ENCODE data around the gene LMF2.

- TF ChIP-seq, protein P1, sequence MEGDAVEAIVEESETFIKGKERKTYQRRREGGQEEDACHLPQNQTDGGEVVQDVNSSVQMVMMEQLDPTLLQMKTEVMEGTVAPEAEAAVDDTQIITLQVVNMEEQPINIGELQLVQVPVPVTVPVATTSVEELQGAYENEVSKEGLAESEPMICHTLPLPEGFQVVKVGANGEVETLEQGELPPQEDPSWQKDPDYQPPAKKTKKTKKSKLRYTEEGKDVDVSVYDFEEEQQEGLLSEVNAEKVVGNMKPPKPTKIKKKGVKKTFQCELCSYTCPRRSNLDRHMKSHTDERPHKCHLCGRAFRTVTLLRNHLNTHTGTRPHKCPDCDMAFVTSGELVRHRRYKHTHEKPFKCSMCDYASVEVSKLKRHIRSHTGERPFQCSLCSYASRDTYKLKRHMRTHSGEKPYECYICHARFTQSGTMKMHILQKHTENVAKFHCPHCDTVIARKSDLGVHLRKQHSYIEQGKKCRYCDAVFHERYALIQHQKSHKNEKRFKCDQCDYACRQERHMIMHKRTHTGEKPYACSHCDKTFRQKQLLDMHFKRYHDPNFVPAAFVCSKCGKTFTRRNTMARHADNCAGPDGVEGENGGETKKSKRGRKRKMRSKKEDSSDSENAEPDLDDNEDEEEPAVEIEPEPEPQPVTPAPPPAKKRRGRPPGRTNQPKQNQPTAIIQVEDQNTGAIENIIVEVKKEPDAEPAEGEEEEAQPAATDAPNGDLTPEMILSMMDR (IDR thresholded peaks at IDR 0.05), result no peak
- TF ChIP-seq POLR2A (IDR thresholded peaks at IDR 0.05), result no peak
Observed at GRCh38 chr22:50486561-50487289, 20.8 kb downstream of the LMF2 start, which contains the start of gene MIOX.

Data from breast epithelium (tissue), 3 donors.